ENCODE data around the gene STAT4. TPM values are rescaled to one million over a fixed set of nuclear protein-coding genes. Genes with fewer than 3 reads are reported as not detected.

Gene STAT4
- total RNA-seq, 4 donors from 2014 or later: 1.0 to 6.6 (median 4.4) TPM

DNA sequence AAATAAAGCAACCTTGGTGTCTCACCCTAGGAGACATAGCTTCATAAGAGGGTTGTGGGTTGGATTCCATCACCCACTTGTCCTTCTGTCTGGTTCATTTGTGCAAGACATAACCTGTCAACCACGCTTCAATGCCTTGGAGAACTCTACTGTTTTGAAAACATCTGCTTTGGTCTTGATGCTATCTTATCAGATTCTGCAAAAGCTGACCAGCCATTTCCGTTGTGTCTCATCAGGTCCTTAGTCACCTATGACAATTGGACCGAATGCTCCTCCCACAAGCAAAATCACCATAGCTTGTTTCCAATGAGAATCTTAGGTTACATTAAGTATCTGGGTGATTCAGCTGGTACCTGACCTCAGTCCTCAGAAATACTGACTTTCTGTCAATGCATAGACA is 35.4 kb downstream of the STAT4 start:
- DNase-seq: no peak
- 77 to 86% methylated on average over 3 of the region's 3 CpGs for WGBS, 2 donors
- H3K27me3 ChIP-seq: no peaks in the 10 kb centered on the region
- no peaks in the 10 kb centered on the region for H3K36me3 ChIP-seq
- intact Hi-C loops (cut with DNase I): no loop called here
- H3K9me3 ChIP-seq: no peaks in the 10 kb centered on the region
- no peaks in the 10 kb centered on the region for H3K4me1 ChIP-seq
- TF ChIP-seq CTCF (IDR thresholded peaks at IDR 0.05) (no peak), POLR2A (IDR thresholded peaks at IDR 0.05) (no peak)
- H3K4me3 ChIP-seq (replicated peaks in 1 of 3): no peak overlapping the region
- H3K27ac ChIP-seq: no peak overlapping the region

GRCh38 chr2:191114403-191114886 is 36.3 kb downstream of the STAT4 start:
- Histone ChIP-seq H3K4me3 (replicated peaks in 1 of 3) (no peak overlapping the region), H3K36me3 (no peaks in the 10 kb centered on the region), H3K9me3 (no peaks in the 10 kb centered on the region), H3K27ac (no peak overlapping the region), H3K27me3 (no peaks in the 10 kb centered on the region), H3K4me1 (no peaks in the 10 kb centered on the region)
- WGBS, 2 donors: 54 to 61% methylated on average over 6 of the region's 6 CpGs
- no peak for DNase-seq
- no peak for TF ChIP-seq CTCF (IDR thresholded peaks at IDR 0.05)
- no peak for TF ChIP-seq POLR2A (IDR thresholded peaks at IDR 0.05)
- intact Hi-C loops (cut with DNase I): no loop called here

GRCh38 chr2:191113761-191114160 is 37.0 kb downstream of the STAT4 start:
- intact Hi-C loops (cut with DNase I): no loop called here
- no peaks in the 10 kb centered on the region for H3K4me1 ChIP-seq
- H3K27me3 ChIP-seq: no peaks in the 10 kb centered on the region
- no peaks in the 10 kb centered on the region for H3K9me3 ChIP-seq
- WGBS, 2 donors: 88 to 96% methylated on average over 1 of the region's 1 CpG
- H3K36me3 ChIP-seq: no peaks in the 10 kb centered on the region
- no peak overlapping the region for H3K27ac ChIP-seq
- no peak for TF ChIP-seq POLR2A (IDR thresholded peaks at IDR 0.05)
- no peak for TF ChIP-seq CTCF (IDR thresholded peaks at IDR 0.05)
- no peak overlapping the region for H3K4me3 ChIP-seq (replicated peaks in 1 of 3)
- no peak for DNase-seq

- intact Hi-C loops (cut with DNase I): no loop called here
- DNase-seq: no peak
- WGBS, 2 donors: 87 to 92% methylated on average over 4 of the region's 4 CpGs
- TF ChIP-seq CTCF (IDR thresholded peaks at IDR 0.05) (no peak), POLR2A (IDR thresholded peaks at IDR 0.05) (no peak)
- H3K9me3 ChIP-seq: no peaks in the 10 kb centered on the region
- no peaks in the 10 kb centered on the region for H3K36me3 ChIP-seq
- H3K27ac ChIP-seq: no peak overlapping the region
- no peaks in the 10 kb centered on the region for H3K27me3 ChIP-seq
- H3K4me3 ChIP-seq (replicated peaks in 1 of 3): no peak overlapping the region
- H3K4me1 ChIP-seq: no peaks in the 10 kb centered on the region
These were observed 38.3 kb downstream of the STAT4 start for GRCh38 chr2:191112448-191112901.

GRCh38 chr2:191109888-191110287 is 40.9 kb downstream of the STAT4 start:
- no peak overlapping the region for H3K27ac ChIP-seq
- intact Hi-C loops (cut with DNase I): no loop called here
- DNase-seq: no peak
- no peaks in the 10 kb centered on the region for H3K36me3 ChIP-seq
- no peaks in the 10 kb centered on the region for H3K4me1 ChIP-seq
- TF ChIP-seq CTCF (IDR thresholded peaks at IDR 0.05): no peak
- no peak for TF ChIP-seq POLR2A (IDR thresholded peaks at IDR 0.05)
- no peaks in the 10 kb centered on the region for H3K27me3 ChIP-seq
- H3K9me3 ChIP-seq: no peaks in the 10 kb centered on the region
- H3K4me3 ChIP-seq (replicated peaks in 1 of 3): no peak overlapping the region
- 93% methylated on average over 2 of the region's 2 CpGs for WGBS, 2 donors

All from thyroid gland (tissue), 4 donors.